Endothelial cell of umbilical vein (primary cell): ENCODE data around the gene FCSK. TPM values are rescaled to one million over a fixed set of nuclear protein-coding genes. Genes with fewer than 3 reads are reported as not detected.

Experiments
- BruUV-seq: library from RNA; stranded (reverse); fragments of 400-500 nt; replicated peaks from 2 replicates; lab custom pipeline; 2021; lab: Mats Ljungman, UMichigan
- CTCF ChIA-PET: fragments of 300-600, 350-600 bp; sonication (Branson Sonifier 250); formaldehyde crosslinking; loops from one replicate; lab custom pipeline; 2021; ENCODE audit warnings: antibody characterized with exemption, inconsistent platforms; lab: Charles Lee
- POLR2A ChIA-PET: fragments of 300-600, 350-600 bp; sonication (Branson Sonifier 250); formaldehyde crosslinking; loops from one replicate; lab custom pipeline; 2021; ENCODE audit warnings: antibody characterized with exemption, inconsistent platforms; lab: Charles Lee
- DNase-seq: peaks from one replicate; pipeline ENCODE4 v3.0.0-alpha.2; 2011; ENCODE audit warnings: low read depth, low spot score
- FAIRE-seq: peaks from 2 replicates; lab custom pipeline; 2011; peaks lifted over from hg19 to GRCh38; lab: Jason Lieb, UNC
- H2AFZ ChIP-seq: 2 replicates; pipeline ENCODE4 v1.6.0; 2012; ENCODE audit warnings: low read depth, low read length, control low read depth, inconsistent platforms
- H3K27ac ChIP-seq: 2 replicates; pipeline ENCODE4 v1.5.1; 2011; ENCODE audit warnings: low read depth, mild to moderate bottlenecking, control low read depth, low read length, moderate library complexity; ENCODE audit not compliant: insufficient read depth
- H3K27me3 ChIP-seq, 2 experiments: 2 replicates each; pipeline versions ENCODE4 v1.6.0 to v1.6.1; 2011; ENCODE audit warnings: low read length in 2 of 2, mixed read lengths in 1 of 2; ENCODE audit not compliant: control insufficient read depth in 2 of 2, insufficient read depth in 2 of 2
- H3K36me3 ChIP-seq, 2 experiments: 2 replicates in 1 of 2; 3 replicates in 1 of 2; pipeline ENCODE4 v1.5.1; 2011; ENCODE audit warnings: low read length in 2 of 2, mild to moderate bottlenecking in 1 of 2, moderate library complexity in 1 of 2; ENCODE audit not compliant: control insufficient read depth in 2 of 2, insufficient read depth in 2 of 2; ENCODE audit errors: extremely low read depth in 1 of 2
- H3K4me1 ChIP-seq: 3 replicates; pipeline ENCODE4 v1.5.1; 2011; ENCODE audit warnings: mild to moderate bottlenecking, low read length; ENCODE audit not compliant: control insufficient read depth, insufficient read depth; ENCODE audit errors: extremely low read depth
- H3K4me2 ChIP-seq: 2 replicates; pipeline ENCODE4 v1.6.1; 2011; ENCODE audit warnings: low read length, control low read depth, mixed read lengths; ENCODE audit not compliant: insufficient read depth
- H3K4me3 ChIP-seq, 3 experiments: fragments of 200-600 bp in 1 of 3; sonication (generic), shearing (Covaris generic) in 1 of 3; replicated peaks in 1 of 3; 2 replicates each; pipeline ENCODE4 v1.5.1; 2011 to 2016; ENCODE audit warnings: control low read depth in 3 of 3, low read length in 3 of 3, mild to moderate bottlenecking in 2 of 3, inconsistent platforms in 1 of 3, low read depth in 1 of 3, moderate library complexity in 1 of 3; ENCODE audit not compliant: insufficient read depth in 1 of 3
- H3K79me2 ChIP-seq: 2 replicates; pipeline ENCODE4 v1.6.0; 2012; ENCODE audit warnings: low read length, inconsistent platforms; ENCODE audit not compliant: control insufficient read depth, insufficient read depth
- H3K9ac ChIP-seq: replicated peaks from 2 replicates; pipeline ENCODE3; 2011; ENCODE audit warnings: low read length, control low read depth; ENCODE audit not compliant: insufficient read depth; ENCODE audit errors: extremely low read depth
- H3K9me1 ChIP-seq: replicated peaks from 3 replicates; pipeline ENCODE4 v1.6.0; 2011; ENCODE audit warnings: mild to moderate bottlenecking, low read length; ENCODE audit not compliant: control insufficient read depth, insufficient read depth; ENCODE audit errors: extremely low read depth
- H3K9me3 ChIP-seq: replicated peaks from 2 replicates; pipeline ENCODE4 v1.5.1; 2012; ENCODE audit warnings: low read length, inconsistent platforms; ENCODE audit not compliant: control insufficient read depth, insufficient read depth
- H4K20me1 ChIP-seq: replicated peaks from 2 replicates; pipeline ENCODE3; 2011; ENCODE audit warnings: mild to moderate bottlenecking, low read length; ENCODE audit not compliant: control insufficient read depth, insufficient read depth; ENCODE audit errors: extremely low read depth
- CTCF ChIP-seq, 2 donors: IDR thresholded peaks; 1 replicate in 1 of 2; 2 replicates in 1 of 2; pipeline ENCODE4 v1.5.1; 2011; ENCODE audit warnings: low read length in 2 of 2, mild to moderate bottlenecking in 2 of 2, moderate library complexity in 2 of 2, control low read depth in 1 of 2, inconsistent platforms in 1 of 2, low read depth in 1 of 2; ENCODE audit not compliant: insufficient read depth in 1 of 2; ENCODE audit errors: extremely low read depth in 1 of 2
- EZH2 ChIP-seq: IDR thresholded peaks from 2 replicates; pipeline ENCODE4 v1.6.1; 2012; ENCODE audit warnings: borderline replicate concordance, low read depth, mild to moderate bottlenecking, moderate library complexity, low read length, inconsistent platforms; ENCODE audit not compliant: severe bottlenecking
- FOS ChIP-seq: IDR thresholded peaks from 2 replicates; pipeline ENCODE4 v1.6.1; 2011; ENCODE audit warnings: mild to moderate bottlenecking, low read length, moderate library complexity, borderline replicate concordance; ENCODE audit not compliant: insufficient read depth
- GATA2 ChIP-seq: IDR thresholded peaks from 2 replicates; pipeline ENCODE4 v1.7.0; 2011; ENCODE audit warnings: low read depth, mild to moderate bottlenecking, moderate library complexity, mixed read lengths, low read length; ENCODE audit not compliant: insufficient read length, insufficient read depth
- JUN ChIP-seq: IDR thresholded peaks from 2 replicates; pipeline ENCODE4 v1.6.1; 2011; ENCODE audit warnings: borderline replicate concordance, low read depth; ENCODE audit not compliant: insufficient read length, insufficient read depth
- MAX ChIP-seq: IDR thresholded peaks from 2 replicates; pipeline ENCODE4 v1.6.1; 2011; ENCODE audit not compliant: insufficient read depth, insufficient read length
- MYC ChIP-seq: IDR thresholded peaks from one replicate; pipeline ENCODE4 v1.6.1; 2011; ENCODE audit warnings: mild to moderate bottlenecking, low read depth, low read length
- POLR2A ChIP-seq: IDR thresholded peaks from 2 replicates; pipeline ENCODE4 v1.6.1; 2012; ENCODE audit warnings: low read depth, mild to moderate bottlenecking, control low read depth, low read length
- POLR2AphosphoS5 ChIP-seq: IDR thresholded peaks from 2 replicates; pipeline ENCODE4 v1.6.1; 2012; ENCODE audit warnings: low read depth, mild to moderate bottlenecking, control low read depth, low read length, moderate library complexity; ENCODE audit not compliant: insufficient read depth
- dilution Hi-C: fragments of 300-500 bp; cut with MboI; formaldehyde crosslinking; loops from one replicate; pipeline ENCODE4 v1.15.0; 2019; ENCODE audit warnings: low sequenced_read_pairs; ENCODE audit not compliant: extremely low pct_ligation_motif_present
- intact Hi-C: fragments of 100-400 bp; cut with micrococcal nuclease; formaldehyde crosslinking; loops from one replicate; pipeline ENCODE4 v1.10.0; 2022
- polyA plus RNA-seq, 4 experiments: library from polyadenylated mRNA; depleted of rRNA in 3 of 4; stranded (reverse) in 3 of 4; unstranded in 1 of 4; fragments of >200 nt; gene quantifications; 2 replicates each; pipeline versions ENCODE4 v1.2.1 to v1.2.3, GENCODE V29; 2011 to 2012; ENCODE audit warnings: missing spikeins in 1 of 4
- total RNA-seq: library from RNA; stranded (reverse); gene quantifications from 2 replicates; pipeline ENCODE4 v1.2.3, GENCODE V29; 2021

The FCSK gene
- total and polyA plus RNA-seq, 2 donors (not counting 3 experiments of a cell fraction or from before 2014, with no cell fraction given): 12.4 to 18.0 TPM

- Histone ChIP-seq H3K79me2 (peaks cover 65% of the 10 kb centered on the region), H3K36me3 (peaks cover 0 to 5% of the 10 kb centered on the region in 2 experiments), H2AFZ (no peak overlapping the region), H3K4me3 (no peak overlapping the region), H3K4me2 (peak overlapping the region; percentile 49), H3K4me1 (peaks cover 65% of the 10 kb centered on the region), H4K20me1 (no peaks in the 10 kb centered on the region), H3K27ac (peak overlapping the region; percentile 61), H3K9me3 (no peaks in the 10 kb centered on the region), H3K9ac (no peak overlapping the region), H3K27me3 (no peaks in the 10 kb centered on the region), H3K9me1 (no peaks in the 10 kb centered on the region)
- no TSS peak for BruUV-seq
- intact Hi-C loops: loop anchor here (2.0 kb wide), 1 partner anchor 25 kb away; no protein-coding TSS in a partner anchor
- CTCF ChIA-PET: interaction anchor here (0.6 kb wide), 1 partner anchor 34 kb away, joined by 3 read pairs; no protein-coding TSS in a partner anchor
- TF ChIP-seq POLR2A: no peak
- no peak for TF ChIP-seq JUN
- no peak for TF ChIP-seq FOS
- TF ChIP-seq EZH2: no peak
- no peak for TF ChIP-seq CTCF (IDR thresholded peaks at IDR 0.05; ENCODE audit: extremely low read depth in 1 of 2, insufficient read depth in 1 of 2, low read depth in 1 of 2, low read length in 2 of 2)
- TF ChIP-seq POLR2AphosphoS5: no peak
- no peak for TF ChIP-seq GATA2
- no peak for TF ChIP-seq MYC
- TF ChIP-seq MAX: no peak
- POLR2A ChIA-PET: no interaction called here
- DNase-seq (no peak), FAIRE-seq (no peak)
- dilution Hi-C loops: no loop called here
Measured at GRCh38 chr16:70429888-70430666, 24.3 kb upstream of the FCSK start.
